ENCODE measurements around the gene ST3GAL4. TPM values are rescaled to one million over a fixed set of nuclear protein-coding genes. Genes with fewer than 3 reads are reported as not detected.

ST3GAL4 gene
- total RNA-seq, 1 donor from 2014 or later, result 8.8 TPM

GRCh38 chr11:126357969-126358762 is 2.7 kb downstream of the ST3GAL4 start:
- no peak overlapping the region for H3K4me3 Mint-ChIP-seq (ENCODE audit: low read depth)
- H3K9me3 Mint-ChIP-seq (ENCODE audit: low read depth), result no peaks in the 10 kb centered on the region
- TF ChIP-seq, protein P1, sequence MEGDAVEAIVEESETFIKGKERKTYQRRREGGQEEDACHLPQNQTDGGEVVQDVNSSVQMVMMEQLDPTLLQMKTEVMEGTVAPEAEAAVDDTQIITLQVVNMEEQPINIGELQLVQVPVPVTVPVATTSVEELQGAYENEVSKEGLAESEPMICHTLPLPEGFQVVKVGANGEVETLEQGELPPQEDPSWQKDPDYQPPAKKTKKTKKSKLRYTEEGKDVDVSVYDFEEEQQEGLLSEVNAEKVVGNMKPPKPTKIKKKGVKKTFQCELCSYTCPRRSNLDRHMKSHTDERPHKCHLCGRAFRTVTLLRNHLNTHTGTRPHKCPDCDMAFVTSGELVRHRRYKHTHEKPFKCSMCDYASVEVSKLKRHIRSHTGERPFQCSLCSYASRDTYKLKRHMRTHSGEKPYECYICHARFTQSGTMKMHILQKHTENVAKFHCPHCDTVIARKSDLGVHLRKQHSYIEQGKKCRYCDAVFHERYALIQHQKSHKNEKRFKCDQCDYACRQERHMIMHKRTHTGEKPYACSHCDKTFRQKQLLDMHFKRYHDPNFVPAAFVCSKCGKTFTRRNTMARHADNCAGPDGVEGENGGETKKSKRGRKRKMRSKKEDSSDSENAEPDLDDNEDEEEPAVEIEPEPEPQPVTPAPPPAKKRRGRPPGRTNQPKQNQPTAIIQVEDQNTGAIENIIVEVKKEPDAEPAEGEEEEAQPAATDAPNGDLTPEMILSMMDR (IDR thresholded peaks at IDR 0.05; ENCODE audit: unreplicated experiment), result no peak
- peaks cover 16% of the 10 kb centered on the region for H3K4me1 Mint-ChIP-seq (ENCODE audit: low read depth)
- H3K27me3 Mint-ChIP-seq, result peaks cover 2% of the 10 kb centered on the region
- no peaks in the 10 kb centered on the region for H3K36me3 Mint-ChIP-seq (ENCODE audit: insufficient read depth)
- H3K27ac Mint-ChIP-seq, result no peak overlapping the region
- no peak for DNase-seq (ENCODE audit: low spot score, unreplicated experiment)

GRCh38 chr11:126358763-126359160 is 3.3 kb downstream of the ST3GAL4 start:
- Mint-ChIP-seq H3K9me3 (ENCODE audit: low read depth) (no peaks in the 10 kb centered on the region), H3K27ac (no peak overlapping the region), H3K4me1 (ENCODE audit: low read depth) (peaks cover 10% of the 10 kb centered on the region), H3K27me3 (peaks cover 4% of the 10 kb centered on the region), H3K36me3 (ENCODE audit: insufficient read depth) (no peaks in the 10 kb centered on the region), H3K4me3 (ENCODE audit: low read depth) (no peak overlapping the region)
- TF ChIP-seq, protein P1 (IDR thresholded peaks at IDR 0.05; ENCODE audit: unreplicated experiment), result no peak
- no peak for DNase-seq (ENCODE audit: low spot score, unreplicated experiment)

DNA sequence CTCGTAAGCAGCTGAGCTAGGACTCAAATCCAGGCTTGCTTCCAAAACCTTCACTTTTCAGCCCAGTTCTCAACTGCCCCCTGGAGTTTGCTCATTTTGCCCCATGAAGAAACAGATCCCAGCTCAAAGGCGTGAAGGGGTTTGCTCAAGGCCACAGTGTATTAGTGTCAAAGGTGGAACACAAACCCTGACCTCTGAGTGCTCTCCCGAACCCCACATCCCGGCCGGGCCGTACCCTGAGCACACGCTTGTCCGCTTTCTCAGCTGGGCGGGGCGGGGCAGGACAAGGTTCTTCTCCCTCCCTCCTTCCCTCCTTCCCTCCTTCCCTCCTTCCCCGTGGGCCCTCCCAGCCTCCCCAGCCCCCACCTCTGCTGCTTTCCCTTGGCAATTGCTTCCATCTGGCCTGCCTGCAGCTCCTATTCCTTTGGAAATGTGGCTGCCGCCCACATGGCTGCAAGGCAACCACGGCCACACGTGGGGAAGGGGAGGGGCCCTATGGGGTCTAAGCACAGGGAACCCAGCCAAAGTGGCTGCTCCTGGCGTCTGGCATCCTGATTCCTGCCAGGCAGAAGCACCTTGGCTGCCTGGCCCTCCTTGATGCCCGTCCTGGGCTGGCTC is 4.1 kb downstream of the ST3GAL4 start:
- Mint-ChIP-seq H3K36me3 (ENCODE audit: insufficient read depth) (no peaks in the 10 kb centered on the region), H3K4me1 (ENCODE audit: low read depth) (peaks cover 5% of the 10 kb centered on the region), H3K27me3 (peaks cover 4% of the 10 kb centered on the region), H3K4me3 (ENCODE audit: low read depth) (no peak overlapping the region), H3K27ac (no peak overlapping the region), H3K9me3 (ENCODE audit: low read depth) (no peaks in the 10 kb centered on the region)
- DNase-seq (ENCODE audit: low spot score, unreplicated experiment), result no peak
- TF ChIP-seq, protein P1 (IDR thresholded peaks at IDR 0.05; ENCODE audit: unreplicated experiment), result no peak

DNA sequence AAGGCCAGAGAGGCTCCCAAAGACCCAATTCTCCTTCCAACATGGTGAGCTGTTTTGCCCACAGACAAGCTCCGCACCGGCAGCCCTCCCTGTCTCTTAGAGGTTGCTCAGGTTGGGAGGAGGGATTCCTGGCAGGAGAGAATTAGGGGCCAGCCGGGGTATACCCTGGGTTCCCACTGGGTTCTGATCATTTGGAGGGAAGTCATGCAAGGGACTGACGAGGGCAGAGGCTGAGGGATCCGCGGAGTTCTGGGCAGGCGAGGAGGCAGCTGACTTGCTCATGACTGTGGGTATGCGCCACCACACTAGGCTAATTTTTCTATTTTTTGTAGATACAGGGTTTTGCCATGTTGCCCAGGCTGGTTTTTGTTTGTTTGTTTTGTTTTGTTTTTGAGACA is 4.6 kb downstream of the ST3GAL4 start:
- Mint-ChIP-seq H3K4me3 (ENCODE audit: low read depth) (no peak overlapping the region), H3K4me1 (ENCODE audit: low read depth) (no peaks in the 10 kb centered on the region), H3K27ac (no peak overlapping the region), H3K27me3 (peaks cover 4% of the 10 kb centered on the region), H3K9me3 (ENCODE audit: low read depth) (no peaks in the 10 kb centered on the region), H3K36me3 (ENCODE audit: insufficient read depth) (no peaks in the 10 kb centered on the region)
- DNase-seq (ENCODE audit: low spot score, unreplicated experiment), result no peak
- TF ChIP-seq, protein P1 (IDR thresholded peaks at IDR 0.05; ENCODE audit: unreplicated experiment), result no peak

DNA sequence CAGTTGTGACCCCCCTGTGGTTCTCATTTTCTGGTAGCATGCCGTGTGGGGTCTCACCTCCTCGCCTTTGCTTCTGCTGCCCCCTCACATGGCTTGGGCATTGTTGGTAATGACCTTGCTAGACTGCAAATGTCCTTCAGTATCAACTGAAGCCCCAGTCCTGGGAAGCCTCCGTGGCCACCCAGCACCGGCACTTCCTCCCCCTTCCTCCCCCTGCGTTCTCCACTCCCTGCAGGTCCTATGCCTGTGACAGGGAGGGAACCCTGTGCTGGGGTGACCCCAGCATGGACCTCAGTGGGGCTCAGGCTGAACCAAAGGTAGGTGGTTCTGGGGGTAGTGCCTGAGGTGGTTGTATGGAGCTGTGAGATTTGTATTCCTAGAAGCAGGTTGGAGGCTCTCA is 5.9 kb downstream of the ST3GAL4 start:
- peaks cover 6% of the 10 kb centered on the region for H3K4me1 Mint-ChIP-seq (ENCODE audit: low read depth)
- H3K36me3 Mint-ChIP-seq (ENCODE audit: insufficient read depth), result no peaks in the 10 kb centered on the region
- H3K27me3 Mint-ChIP-seq, result peaks cover 4% of the 10 kb centered on the region
- no peak overlapping the region for H3K4me3 Mint-ChIP-seq (ENCODE audit: low read depth)
- TF ChIP-seq, protein P1 (IDR thresholded peaks at IDR 0.05; ENCODE audit: unreplicated experiment), result no peak
- H3K9me3 Mint-ChIP-seq (ENCODE audit: low read depth), result no peaks in the 10 kb centered on the region
- H3K27ac Mint-ChIP-seq, result peak overlapping the region; percentile 69
- DNase-seq (ENCODE audit: low spot score, unreplicated experiment), result no peak
